Body of pancreas (tissue), 4 donors: ENCODE data around the gene CUL4B.

Source experiments
- POLR2A ChIP-seq, 3 donors: fragments of 450-650 bp; IDR thresholded peaks; one replicate each; pipeline ENCODE4 v1.6.1; 2016; ENCODE audit warnings: antibody characterized with exemption in 3 of 3, mild to moderate bottlenecking in 2 of 3
- TF ChIP-seq, protein P1 (sequence below), 7 experiments: fragments of 450-650 bp in 4 of 7; fragments of 200-600 bp in 3 of 7; sonication (generic) in 3 of 7; IDR thresholded peaks; one replicate each; pipeline ENCODE4 v1.5.1; 2016 to 2019; ENCODE audit warnings: antibody characterized with exemption in 7 of 7

DNA sequence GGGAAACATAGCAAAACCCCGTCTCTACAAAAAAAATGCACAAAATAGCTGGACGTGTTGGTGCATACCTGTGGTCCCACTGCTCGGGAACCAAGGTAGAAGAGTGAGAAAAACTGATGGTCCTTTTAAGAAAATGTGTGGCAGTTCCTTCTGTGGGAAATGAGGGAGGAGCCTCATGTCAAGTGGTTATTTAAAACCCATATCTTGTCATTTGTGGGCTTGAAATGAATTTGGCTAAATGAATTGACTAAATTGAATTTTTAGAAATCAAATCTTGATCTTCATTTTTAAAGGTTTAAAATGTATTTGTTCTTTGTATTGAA, 75.5 kb downstream of the CUL4B start:
- no peak for TF ChIP-seq POLR2A (IDR thresholded peaks at IDR 0.05)
- TF ChIP-seq, protein P1, sequence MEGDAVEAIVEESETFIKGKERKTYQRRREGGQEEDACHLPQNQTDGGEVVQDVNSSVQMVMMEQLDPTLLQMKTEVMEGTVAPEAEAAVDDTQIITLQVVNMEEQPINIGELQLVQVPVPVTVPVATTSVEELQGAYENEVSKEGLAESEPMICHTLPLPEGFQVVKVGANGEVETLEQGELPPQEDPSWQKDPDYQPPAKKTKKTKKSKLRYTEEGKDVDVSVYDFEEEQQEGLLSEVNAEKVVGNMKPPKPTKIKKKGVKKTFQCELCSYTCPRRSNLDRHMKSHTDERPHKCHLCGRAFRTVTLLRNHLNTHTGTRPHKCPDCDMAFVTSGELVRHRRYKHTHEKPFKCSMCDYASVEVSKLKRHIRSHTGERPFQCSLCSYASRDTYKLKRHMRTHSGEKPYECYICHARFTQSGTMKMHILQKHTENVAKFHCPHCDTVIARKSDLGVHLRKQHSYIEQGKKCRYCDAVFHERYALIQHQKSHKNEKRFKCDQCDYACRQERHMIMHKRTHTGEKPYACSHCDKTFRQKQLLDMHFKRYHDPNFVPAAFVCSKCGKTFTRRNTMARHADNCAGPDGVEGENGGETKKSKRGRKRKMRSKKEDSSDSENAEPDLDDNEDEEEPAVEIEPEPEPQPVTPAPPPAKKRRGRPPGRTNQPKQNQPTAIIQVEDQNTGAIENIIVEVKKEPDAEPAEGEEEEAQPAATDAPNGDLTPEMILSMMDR (IDR thresholded peaks at IDR 0.05), result no peak
